K562 (cell line): Measurements from ENCODE around the gene IFI44L. TPM values are rescaled to one million over a fixed set of nuclear protein-coding genes. Genes with fewer than 3 reads are reported as not detected.

ENCODE experiments used
- ATAC-seq: fragments of 200-7000 bp; cut with Tn5 transposase; 3 replicates; pipeline ENCODE4 v1.9.1; 2020; ENCODE audit warnings: moderate library complexity
- BruUV-seq: library from RNA; stranded (reverse); fragments of 400-500 nt; replicated peaks from 2 replicates; lab custom pipeline; 2021; lab: Mats Ljungman, UMichigan
- CTCF ChIA-PET: fragments of 300-600 bp; formaldehyde crosslinking; extraction: SDS; loops from one replicate; lab custom pipeline; 2021; ENCODE audit warnings: low intra/inter-chr PET ratio; lab: Yijun Ruan, JAX
- POLR2A ChIA-PET: fragments of 300-600, 350-650 bp; sonication (Branson Sonifier 250); formaldehyde crosslinking; extraction: SDS; loops from one replicate; lab custom pipeline; 2021; ENCODE audit warnings: antibody characterized with exemption, inconsistent platforms; lab: Yijun Ruan, JAX
- DNase-seq, 4 experiments: peaks; one replicate each; pipeline versions ENCODE4 v3.0.0 to v3.0.0-alpha.2; 2011 to 2018; ENCODE audit warnings: low spot score in 3 of 4, mixed read lengths in 3 of 4; ENCODE audit errors: extremely low read depth in 1 of 4
- FAIRE-seq: peaks from 2 replicates; lab custom pipeline; 2011; peaks lifted over from hg19 to GRCh38; lab: Jason Lieb, UNC
- H2AFZ ChIP-seq: 2 replicates; pipeline ENCODE4 v1.6.0; 2011; ENCODE audit warnings: low read depth, low read length, control low read depth, inconsistent platforms
- H3K27ac ChIP-seq: fragments of 200-600 bp; 3 replicates; pipeline ENCODE4 v1.8.0; 2011; ENCODE audit warnings: low read depth, mild to moderate bottlenecking, control low read depth, inconsistent platforms, low read length, moderate library complexity, mixed read lengths; ENCODE audit errors: extremely low read depth
- H3K27me3 ChIP-seq, 2 experiments: fragments of 300-600 bp in 1 of 2; 2 replicates in 1 of 2; 3 replicates in 1 of 2; pipeline versions ENCODE4 v1.6.0 to v1.8.0; 2011; ENCODE audit warnings: inconsistent platforms in 2 of 2, low read length in 2 of 2, mild to moderate bottlenecking in 1 of 2, mixed read lengths in 1 of 2, moderate library complexity in 1 of 2; ENCODE audit not compliant: control insufficient read depth in 2 of 2, insufficient read depth in 2 of 2
- H3K36me3 ChIP-seq: fragments of 300-600 bp; 3 replicates; pipeline ENCODE4 v1.8.0; 2011; ENCODE audit warnings: mild to moderate bottlenecking, low read length, inconsistent platforms; ENCODE audit not compliant: control insufficient read depth, insufficient read depth
- H3K4me1 ChIP-seq, 2 experiments: fragments of 200-600 bp in 1 of 2; replicated peaks in 1 of 2; 2 replicates in 1 of 2; 3 replicates in 1 of 2; pipeline versions ENCODE4 v1.5.1 to v1.8.0; 2011; ENCODE audit warnings: inconsistent platforms in 2 of 2, low read length in 2 of 2, mild to moderate bottlenecking in 1 of 2, mixed read lengths in 1 of 2, moderate library complexity in 1 of 2; ENCODE audit not compliant: control insufficient read depth in 2 of 2, insufficient read depth in 2 of 2
- H3K4me2 ChIP-seq: 2 replicates; pipeline ENCODE4 v1.6.1; 2011; ENCODE audit warnings: low read length, control low read depth, inconsistent platforms, mixed read lengths; ENCODE audit not compliant: insufficient read depth
- H3K4me3 ChIP-seq: fragments of 200-600 bp; sonication (generic), shearing (Covaris generic); 2 replicates; pipeline ENCODE4 v1.5.1; 2016; ENCODE audit warnings: control low read depth, inconsistent platforms
- H3K79me2 ChIP-seq: fragments of 200-600 bp; 3 replicates; pipeline ENCODE4 v1.8.0; 2011; ENCODE audit warnings: low read length, inconsistent platforms; ENCODE audit not compliant: control insufficient read depth, insufficient read depth
- H3K9ac ChIP-seq, 2 experiments: 2 replicates each; pipeline versions ENCODE4 v1.6.0 to v1.6.1; 2011; ENCODE audit warnings: low read depth in 2 of 2, low read length in 2 of 2, control low read depth in 1 of 2, inconsistent platforms in 1 of 2, mild to moderate bottlenecking in 1 of 2, mixed read lengths in 1 of 2; ENCODE audit not compliant: insufficient read depth in 1 of 2
- H3K9me1 ChIP-seq: one replicate; pipeline ENCODE4 v1.6.0; 2011; ENCODE audit warnings: inconsistent platforms, mild to moderate bottlenecking, low read length, moderate library complexity; ENCODE audit not compliant: control insufficient read depth, insufficient read depth
- H3K9me3 ChIP-seq: replicated peaks from 2 replicates; pipeline ENCODE4 v1.5.1; 2011; ENCODE audit warnings: low read depth, low read length, inconsistent platforms; ENCODE audit not compliant: control insufficient read depth, insufficient read depth
- H4K20me1 ChIP-seq: replicated peaks from 2 replicates; pipeline ENCODE4 v1.6.1; 2011; ENCODE audit warnings: low read length, inconsistent platforms, mixed read lengths; ENCODE audit not compliant: control insufficient read depth, insufficient read depth
- ARID4B ChIP-seq: sonication (generic); formaldehyde crosslinking; IDR thresholded peaks from 2 replicates; pipeline ENCODE4 v1.8.0; 2022; ENCODE audit warnings: mild to moderate bottlenecking, missing genetic modification reagents
- BRD9 ChIP-seq: fragments of 450-650 bp; IDR thresholded peaks from 2 replicates; pipeline ENCODE4 v1.6.1; 2018; ENCODE audit warnings: low read depth; ENCODE audit not compliant: partially characterized antibody
- CEBPG ChIP-seq, 3 experiments: fragments of 200-800 bp in 1 of 3; sonication (Bioruptor generic) in 1 of 3; sonication (generic) in 1 of 3; formaldehyde crosslinking in 1 of 3; IDR thresholded peaks in 2 of 3; conservative IDR thresholded peaks in 1 of 3; 2 replicates each; pipeline versions ENCODE4 v1.6.1 to v1.8.0; 2016 to 2022; ENCODE audit warnings: missing compliant biosample characterization in 2 of 3, missing genetic modification characterization in 2 of 3, mild to moderate bottlenecking in 1 of 3, missing genetic modification reagents in 1 of 3
- DACH1 ChIP-seq: fragments of 450-650 bp; IDR thresholded peaks from 2 replicates; pipeline ENCODE4 v1.6.1; 2018; ENCODE audit not compliant: partially characterized antibody
- HMG20A ChIP-seq: fragments of 450-650 bp; formaldehyde crosslinking; conservative IDR thresholded peaks from 2 replicates; pipeline ENCODE4 v1.4.0; 2020; ENCODE audit warnings: mild to moderate bottlenecking, mixed read lengths
- JUN ChIP-seq, 2 experiments: sonication (generic) in 1 of 2; formaldehyde crosslinking in 1 of 2; IDR thresholded peaks; 2 replicates each; pipeline versions ENCODE4 v1.6.1 to v1.8.0; 2012 to 2022; ENCODE audit warnings: borderline replicate concordance in 2 of 2, mild to moderate bottlenecking in 2 of 2, improper control_type of control experiment in 1 of 2, low read depth in 1 of 2, low read length in 1 of 2, missing genetic modification reagents in 1 of 2
- KDM5B ChIP-seq: fragments of 200-600 bp; sonication (generic); IDR thresholded peaks from 2 replicates; pipeline ENCODE4 v1.6.1; 2012; ENCODE audit warnings: low read depth, mild to moderate bottlenecking, moderate library complexity, low read length, control low read depth, inconsistent platforms; ENCODE audit not compliant: insufficient replicate concordance
- LCOR ChIP-seq: sonication (generic); formaldehyde crosslinking; IDR thresholded peaks from 2 replicates; pipeline ENCODE4 v1.8.0; 2022; ENCODE audit warnings: mild to moderate bottlenecking, missing genetic modification reagents
- LEF1 ChIP-seq: fragments of 450-650 bp; IDR thresholded peaks from 2 replicates; pipeline ENCODE4 v1.6.1; 2016; ENCODE audit warnings: mild to moderate bottlenecking
- MAFG ChIP-seq: fragments of 450-650 bp; conservative IDR thresholded peaks from 2 replicates; pipeline ENCODE4 v1.6.1; 2016; ENCODE audit warnings: missing genetic modification characterization, missing compliant biosample characterization
- MEF2D ChIP-seq: conservative IDR thresholded peaks from 2 replicates; pipeline ENCODE4 v1.6.1; 2016; ENCODE audit warnings: low read depth, missing genetic modification characterization, missing compliant biosample characterization
- SIX5 ChIP-seq, 2 experiments: IDR thresholded peaks; 2 replicates each; pipeline ENCODE4 v1.6.1; 2011; ENCODE audit warnings: low read length in 2 of 2, borderline replicate concordance in 1 of 2, low read depth in 1 of 2, mild to moderate bottlenecking in 1 of 2, moderate library complexity in 1 of 2; ENCODE audit not compliant: insufficient read depth in 1 of 2
- SMAD2 ChIP-seq: fragments of 150-350 bp; IDR thresholded peaks from 2 replicates; pipeline ENCODE4 v1.6.1; 2014; ENCODE audit warnings: low read depth, mild to moderate bottlenecking, low read length
- ZBTB8A ChIP-seq: fragments of 450-650 bp; IDR thresholded peaks from 2 replicates; pipeline ENCODE4 v1.6.1; 2018; ENCODE audit warnings: mild to moderate bottlenecking, moderate library complexity; ENCODE audit not compliant: partially characterized antibody
- ZNF134 ChIP-seq: fragments of 250-450 bp; sonication (Bioruptor Pico); conservative IDR thresholded peaks from 2 replicates; pipeline ENCODE4 v1.4.0; 2020
- ZNF282 ChIP-seq: sonication (generic); formaldehyde crosslinking; IDR thresholded peaks from 2 replicates; pipeline ENCODE4 v1.8.1; 2023; ENCODE audit warnings: missing genetic modification reagents
- WGBS: fragments of 100-300 bp; shearing (Covaris generic); methylation state at CpG from one replicate; pipeline ENCODE4 v1.1.6; 2016; ENCODE audit warnings: low coverage, mixed read lengths; ENCODE audit not compliant: insufficient coverage; ENCODE audit errors: missing lambda C conversion rate; 5-methylcytosine and 5-hydroxymethylcytosine counted together
- in situ Hi-C: fragments of 300-500 bp; cut with MboI; formaldehyde crosslinking; loops from 4 replicates; pipeline ENCODE4 v1.15.0; 2018; ENCODE audit warnings: inconsistent platforms, mixed read lengths
- intact Hi-C: fragments of 100-400 bp; cut with micrococcal nuclease; formaldehyde crosslinking; loops from 2 replicates; pipeline ENCODE4 v1.14.2; 2022
- polyA plus RNA-seq, 8 experiments: library from polyadenylated mRNA; depleted of rRNA in 4 of 8; stranded (reverse) in 5 of 8; unstranded in 3 of 8; fragments of >200 nt; fragmentation: Nextera tagmentation in 2 of 8; fragmentation: Illumina TruSeq in 1 of 8; extraction: Ambion mirVana in 2 of 8; extraction: Trizol in 1 of 8; gene quantifications; 2 replicates each; pipeline versions ENCODE4 v1.2.1 to v1.2.3, GENCODE V29; 2011 to 2014; ENCODE audit warnings: inconsistent platforms in 1 of 8, missing spikeins in 1 of 8
- total RNA-seq, 7 experiments: library from RNA; depleted of rRNA in 6 of 7; stranded (reverse); fragments of >200 nt in 6 of 7; fragmentation: Illumina TruSeq in 2 of 7; extraction: Trizol in 2 of 7; gene quantifications; 2 replicates each; pipeline versions ENCODE4 v1.2.1 to v1.2.3, GENCODE V29; 2011 to 2021; ENCODE audit warnings: low replicate concordance in 1 of 7
- TF ChIP-seq, protein P1 (sequence below): fragments of 250-450 bp; sonication (Bioruptor Pico); IDR thresholded peaks from 2 replicates; pipeline ENCODE4 v1.8.0; 2021; ENCODE audit warnings: moderate library complexity, mild to moderate bottlenecking, inconsistent platforms

Gene IFI44L
- total and polyA plus RNA-seq, 9 of the 15 experiments (the other 6 are each of a cell fraction or from before 2014, with no cell fraction given), result 0.04 to 0.22 TPM; not detected in 7

DNA sequence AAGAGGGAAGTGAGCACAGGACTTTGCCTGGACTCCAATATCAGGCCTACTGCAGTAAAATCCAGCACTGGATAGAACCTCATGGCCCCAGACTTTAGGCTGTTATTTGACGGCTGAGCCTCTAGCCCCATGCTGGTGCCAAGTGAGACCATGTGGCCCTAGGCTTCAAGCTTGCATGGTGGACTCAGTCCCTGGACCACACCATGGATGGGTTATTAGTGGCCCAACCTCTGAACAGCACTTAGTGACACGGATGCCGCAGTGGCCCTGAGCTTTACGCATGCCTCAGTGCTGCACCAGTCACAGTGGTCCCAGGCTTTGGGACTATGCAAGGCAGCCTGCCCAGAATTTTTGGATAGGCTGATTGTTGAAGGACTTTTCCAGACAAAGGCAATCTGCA, 13.0 kb downstream of the IFI44L start:
- Histone ChIP-seq H3K4me1 (no peaks in the 10 kb centered on the region), H3K27me3 (no peaks in the 10 kb centered on the region), H3K27ac (no peak overlapping the region), H4K20me1 (no peaks in the 10 kb centered on the region), H3K9me1 (no peaks in the 10 kb centered on the region), H3K9me3 (no peaks in the 10 kb centered on the region), H3K79me2 (no peaks in the 10 kb centered on the region), H2AFZ (no peak overlapping the region), H3K36me3 (no peaks in the 10 kb centered on the region), H3K4me2 (no peak overlapping the region), H3K9ac (no peak overlapping the region), H3K4me3 (no peak overlapping the region)
- BruUV-seq, result no TSS peak
- in situ Hi-C loops, result no loop called here
- POLR2A ChIA-PET, result no interaction called here
- CTCF ChIA-PET, result no interaction called here
- 2% methylated on average over 4 of the region's 4 CpGs for WGBS
- intact Hi-C loops, result no loop called here
- no peak for DNase-seq
- FAIRE-seq, result no peak
- no peak for ATAC-seq
- TF ChIP-seq, protein P1, sequence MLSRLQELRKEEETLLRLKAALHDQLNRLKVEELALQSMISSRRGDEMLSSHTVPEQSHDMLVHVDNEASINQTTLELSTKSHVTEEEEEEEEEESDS (CRISPR knock-in tag), result no peak
- TF ChIP-seq ZBTB8A (no peak), JUN (IDR thresholded peaks at IDR 0.05; ENCODE audit: borderline replicate concordance, low read depth, low read length) (no peak), JUN (CRISPR knock-in tag; IDR thresholded peaks at IDR 0.05; ENCODE audit: borderline replicate concordance) (no peak), SMAD2 (no peak), DACH1 (no peak), CEBPG (CRISPR knock-in tag; IDR thresholded peaks at IDR 0.05) (no peak), CEBPG (tag; conservative IDR thresholded peaks at IDR 0.05 in 1 of 2, IDR thresholded peaks at IDR 0.05 in 1 of 2) (no peak), MAFG (tag) (no peak), SIX5 (IDR thresholded peaks at IDR 0.05; ENCODE audit: borderline replicate concordance in 1 of 2, insufficient read depth in 1 of 2, low read depth in 1 of 2, low read length in 2 of 2) (no peak), HMG20A (CRISPR knock-in tag) (no peak), MEF2D (tag) (no peak), BRD9 (no peak), LEF1 (no peak), KDM5B (no peak), ZNF282 (CRISPR knock-in tag) (no peak), ARID4B (no peak), LCOR (CRISPR knock-in tag) (no peak), ZNF134 (CRISPR knock-in tag) (no peak)
